ENCODE measurements around the gene ADAMTS6. TPM values are rescaled to one million over a fixed set of nuclear protein-coding genes. Genes with fewer than 3 reads are reported as not detected.
A peak's percentile ranks its signal among the peaks of the same experiment; 100 is the strongest.

Gene ADAMTS6
- total and polyA plus RNA-seq, 2 experiments from 2014 or later: 0.78 to 2.0 TPM

- Histone ChIP-seq H3K36me3 (ENCODE audit: insufficient read depth) (no peaks in the 10 kb centered on the region), H4K20me1 (replicated peaks; ENCODE audit: insufficient read depth) (no peaks in the 10 kb centered on the region), H3K4me3 (0 out of 2 replicates have a peak overlapping the region, but pooled peaks have one; percentile 66), H3K9me2 (ENCODE audit: insufficient read depth) (no peaks in the 10 kb centered on the region), H3K4me1 (ENCODE audit: insufficient read depth) (peaks cover 35% of the 10 kb centered on the region), H3K27me3 (ENCODE audit: insufficient read depth) (peaks cover 8% of the 10 kb centered on the region; the same call in 1 of the 2 replicates), H3F3A (replicated peaks; ENCODE audit: low read depth) (0 out of 2 replicates have a peak, but pooled peaks cover 2% of the 10 kb centered on the region), H3K4me2 (peak overlapping the region; percentile 84), H2AFZ (no peak overlapping the region), H3K27ac (ENCODE audit: low read depth) (no peak overlapping the region), H3K79me2 (replicated peaks; ENCODE audit: insufficient read depth) (no peaks in the 10 kb centered on the region)
- H3K4me1 Mint-ChIP-seq: peaks cover 17% of the 10 kb centered on the region; the same call in 2 of the 3 replicates
- no peak for ATAC-seq
- H3K4me3 Mint-ChIP-seq: no peak overlapping the region
- H3K36me3 Mint-ChIP-seq (ENCODE audit: low read depth): no peaks in the 10 kb centered on the region
- DNase-seq (ENCODE audit: low spot score): no peak
- peaks cover 3% of the 10 kb centered on the region for H3K27me3 Mint-ChIP-seq (ENCODE audit: insufficient read depth, low read depth, poor library complexity)
- TF ChIP-seq ZNF462 (CRISPR knock-in tag; IDR thresholded peaks at IDR 0.05): no peak
- no peak for TF ChIP-seq ETS1 (IDR thresholded peaks at IDR 0.05)
- TF ChIP-seq POLR2AphosphoS5 (IDR thresholded peaks at IDR 0.05; ENCODE audit: low read depth): no peak
- no peak for TF ChIP-seq ZNF331 (CRISPR knock-in tag; IDR thresholded peaks at IDR 0.05; ENCODE audit: low read depth)
- no peak for TF ChIP-seq REST (IDR thresholded peaks at IDR 0.05; ENCODE audit: unreplicated experiment)
- TF ChIP-seq EZH2 (IDR thresholded peaks at IDR 0.05; ENCODE audit: low read depth, unreplicated experiment): no peak
- TF ChIP-seq NANOG (IDR thresholded peaks at IDR 0.05; ENCODE audit: borderline replicate concordance): no peak
- no peak for TF ChIP-seq CTCF (conservative IDR thresholded peaks at IDR 0.05; ENCODE audit: low read depth in 2 of 2)
- no peaks in the 10 kb centered on the region for H3K9me3 Mint-ChIP-seq
- H3K27ac Mint-ChIP-seq: no peak overlapping the region
Observed at GRCh38 chr5:65479527-65479926, 2.2 kb downstream of the ADAMTS6 start.

Data from GM23338 (cell line).